Measurements from ENCODE around the gene NCEH1. TPM values are rescaled to one million over a fixed set of nuclear protein-coding genes. Genes with fewer than 3 reads are reported as not detected.
"Not testable (repeated sequence)": the region's sequence is repeated elsewhere in the genome, so short reads cannot be mapped to it uniquely, and the experiment has no call there.

NCEH1 gene
- total and polyA plus RNA-seq, 8 donors: 2.6 to 26.0 (median 6.3) TPM

DNA sequence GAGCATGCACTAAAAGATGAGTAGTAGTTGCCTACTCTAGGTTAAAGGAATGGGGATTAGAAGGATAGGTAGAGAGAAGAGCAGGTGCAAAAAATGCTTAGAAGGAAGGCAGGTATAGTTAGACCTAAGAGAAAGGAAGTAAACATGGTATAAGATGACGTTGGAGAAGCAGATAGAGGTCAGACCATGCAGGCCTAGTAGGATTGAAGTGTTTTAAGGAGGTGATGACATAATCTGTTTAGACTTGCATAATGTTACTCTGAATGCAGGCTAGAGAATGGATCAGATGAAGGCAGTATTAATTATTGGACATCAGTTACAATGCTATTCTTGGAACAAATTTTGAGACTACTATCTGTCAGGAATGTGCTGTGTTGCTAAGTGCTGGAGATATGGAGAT, 28.6 kb upstream of the NCEH1 start:
- no peak overlapping the region for H3K4me3 ChIP-seq
- WGBS, 2 donors: 27 to 41% methylated on average over 1 of the region's 1 CpG
- FAIRE-seq: no peak

DNA sequence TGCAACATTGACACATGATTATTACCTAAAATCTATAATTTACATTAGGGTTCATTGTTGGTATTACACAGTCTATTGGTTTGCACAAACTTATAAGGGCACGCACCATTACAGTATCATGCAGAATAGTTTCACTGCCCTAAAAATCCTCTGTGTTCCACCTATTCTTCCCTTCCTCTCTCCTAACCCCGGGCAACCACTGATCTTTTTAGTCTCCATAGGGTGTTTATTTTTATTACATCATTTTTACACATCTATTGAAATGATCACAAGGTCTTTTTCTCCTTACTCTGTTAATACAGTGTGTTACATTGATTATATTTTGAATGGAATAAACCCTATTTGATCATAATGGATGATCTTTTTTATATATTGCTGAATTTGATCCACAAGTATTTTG, 24.1 kb upstream of the NCEH1 start:
- ATAC-seq (no peak), FAIRE-seq (no peak)
- TF ChIP-seq, protein P1, sequence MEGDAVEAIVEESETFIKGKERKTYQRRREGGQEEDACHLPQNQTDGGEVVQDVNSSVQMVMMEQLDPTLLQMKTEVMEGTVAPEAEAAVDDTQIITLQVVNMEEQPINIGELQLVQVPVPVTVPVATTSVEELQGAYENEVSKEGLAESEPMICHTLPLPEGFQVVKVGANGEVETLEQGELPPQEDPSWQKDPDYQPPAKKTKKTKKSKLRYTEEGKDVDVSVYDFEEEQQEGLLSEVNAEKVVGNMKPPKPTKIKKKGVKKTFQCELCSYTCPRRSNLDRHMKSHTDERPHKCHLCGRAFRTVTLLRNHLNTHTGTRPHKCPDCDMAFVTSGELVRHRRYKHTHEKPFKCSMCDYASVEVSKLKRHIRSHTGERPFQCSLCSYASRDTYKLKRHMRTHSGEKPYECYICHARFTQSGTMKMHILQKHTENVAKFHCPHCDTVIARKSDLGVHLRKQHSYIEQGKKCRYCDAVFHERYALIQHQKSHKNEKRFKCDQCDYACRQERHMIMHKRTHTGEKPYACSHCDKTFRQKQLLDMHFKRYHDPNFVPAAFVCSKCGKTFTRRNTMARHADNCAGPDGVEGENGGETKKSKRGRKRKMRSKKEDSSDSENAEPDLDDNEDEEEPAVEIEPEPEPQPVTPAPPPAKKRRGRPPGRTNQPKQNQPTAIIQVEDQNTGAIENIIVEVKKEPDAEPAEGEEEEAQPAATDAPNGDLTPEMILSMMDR (IDR thresholded peaks at IDR 0.05): no peak

More for the DNA sequence above, 28.6 kb upstream of the NCEH1 start:
- no peak overlapping the region for H3K27ac ChIP-seq
- TF ChIP-seq, protein P1 (IDR thresholded peaks at IDR 0.05): no peak
- intact Hi-C loops (cut with DNase I): no loop called here
- no peaks in the 10 kb centered on the region for H3K9me3 ChIP-seq
- H3K36me3 ChIP-seq: no peaks in the 10 kb centered on the region
- no peak for ATAC-seq
- no peak for DNase-seq
- H3K4me1 ChIP-seq: no peaks in the 10 kb centered on the region
- no peaks in the 10 kb centered on the region for H3K27me3 ChIP-seq

DNA sequence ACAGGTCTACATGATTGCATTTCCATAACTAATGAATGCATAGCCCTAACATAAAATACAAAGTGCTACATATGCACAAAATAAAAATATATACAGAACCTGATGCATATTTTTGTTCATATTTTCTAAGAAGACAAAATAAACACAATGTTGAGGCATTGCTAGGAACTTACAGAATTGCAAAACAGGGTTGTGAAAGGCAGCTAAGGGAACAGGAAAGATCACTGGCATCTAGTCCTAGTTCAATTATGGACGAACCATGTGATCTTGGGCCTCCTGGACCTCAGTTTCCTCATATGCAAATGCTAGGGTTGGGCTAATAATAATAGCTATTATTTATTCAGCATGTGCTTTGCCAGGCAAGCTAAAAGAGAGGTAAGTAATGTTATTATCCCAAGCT, 15.5 kb upstream of the NCEH1 start:
- ATAC-seq (no peak), FAIRE-seq (no peak), DNase-seq (no peak)
- Histone ChIP-seq H3K36me3 (no peaks in the 10 kb centered on the region), H3K4me1 (no peaks in the 10 kb centered on the region), H3K27ac (no peak overlapping the region), H3K27me3 (no peaks in the 10 kb centered on the region), H3K4me3 (no peak overlapping the region), H3K9me3 (no peaks in the 10 kb centered on the region)
- intact Hi-C loops (cut with DNase I): no loop called here
- WGBS, 2 donors: 60 to 73% methylated on average over 1 of the region's 1 CpG
- TF ChIP-seq, protein P1 (IDR thresholded peaks at IDR 0.05): no peak

More for the DNA sequence above, 24.1 kb upstream of the NCEH1 start:
- intact Hi-C loops (cut with DNase I): no loop called here
- no peak overlapping the region for H3K4me3 ChIP-seq
- no peaks in the 10 kb centered on the region for H3K4me1 ChIP-seq
- no peaks in the 10 kb centered on the region for H3K27me3 ChIP-seq
- DNase-seq: no peak
- H3K36me3 ChIP-seq: no peaks in the 10 kb centered on the region
- H3K27ac ChIP-seq: no peak overlapping the region
- no peaks in the 10 kb centered on the region for H3K9me3 ChIP-seq
- WGBS, 2 donors: 79 to 90% methylated on average over 2 of the region's 2 CpGs

DNA sequence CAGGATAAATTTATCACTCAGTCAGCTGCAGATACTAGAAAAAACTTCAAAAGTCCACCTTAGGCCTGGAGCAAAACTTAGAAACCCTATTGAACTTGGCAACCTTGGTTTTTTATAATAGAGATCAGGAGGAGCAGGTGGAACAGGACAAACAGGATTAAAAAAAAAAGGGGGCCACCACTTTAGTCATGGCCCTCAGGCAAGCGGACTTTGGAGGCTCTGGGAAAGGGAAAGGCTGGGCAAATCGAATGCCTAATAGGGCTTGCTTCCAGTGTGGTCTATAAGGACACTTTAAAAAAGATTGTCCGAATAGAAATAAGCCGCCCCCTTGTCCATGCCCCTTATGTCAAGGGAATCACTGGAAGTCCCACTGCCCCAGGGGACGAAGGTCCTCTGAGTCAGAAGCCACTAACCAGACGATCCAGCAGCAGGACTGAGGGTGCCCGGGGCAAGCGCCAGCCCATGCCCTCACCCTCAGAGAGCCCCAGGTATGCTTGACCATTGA, 11.7 kb upstream of the NCEH1 start:
- ATAC-seq; DNase-seq; H3K4me3 ChIP-seq; H3K4me1 ChIP-seq; intact Hi-C loops (cut with DNase I); FAIRE-seq; H3K27ac ChIP-seq; H3K27me3 ChIP-seq; H3K9me3 ChIP-seq; H3K36me3 ChIP-seq: not testable (repeated sequence)
- 69 to 71% methylated on average over 8 of the region's 8 CpGs for WGBS, 2 donors

DNA sequence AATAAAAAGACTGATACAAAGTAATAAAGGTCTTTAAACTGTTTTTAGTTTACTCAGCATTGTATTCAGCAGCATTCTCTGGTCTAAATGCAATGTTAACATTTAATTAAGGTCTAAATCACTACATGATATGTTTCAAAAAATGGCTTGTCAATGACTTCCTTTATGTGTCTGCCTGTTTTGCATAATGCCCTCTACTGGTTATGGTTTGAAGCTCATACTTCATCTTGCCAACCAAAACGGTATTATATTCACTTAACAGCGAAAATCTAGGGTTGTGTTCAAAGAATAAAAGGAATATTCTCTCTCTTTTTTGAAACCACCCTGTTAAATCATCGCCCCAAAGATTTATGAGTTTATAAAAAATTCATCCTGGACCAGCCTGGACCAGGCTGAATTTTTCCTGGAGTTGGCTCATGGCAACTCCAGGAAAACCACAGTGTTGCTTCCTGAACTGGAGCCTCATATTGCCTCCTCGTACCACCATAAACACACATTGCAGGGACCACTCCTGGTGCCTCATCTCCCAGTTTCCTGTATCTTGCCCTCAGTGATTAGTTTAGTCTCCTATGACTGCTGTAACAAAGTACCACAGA, 6.7 kb upstream of the NCEH1 start:
- Histone ChIP-seq H3K4me3 (no peak overlapping the region), H3K27me3 (no peaks in the 10 kb centered on the region), H3K4me1 (no peaks in the 10 kb centered on the region), H3K36me3 (no peaks in the 10 kb centered on the region), H3K27ac (no peak overlapping the region), H3K9me3 (no peaks in the 10 kb centered on the region)
- no peak for DNase-seq
- peak in 1 of 4 donors; percentile 45 for ATAC-seq
- intact Hi-C loops (cut with DNase I): no loop called here
- TF ChIP-seq, protein P1 (IDR thresholded peaks at IDR 0.05): peak in 3 of 4 donors; percentile 8 to 15 (median 11)
- WGBS, 2 donors: 64 to 68% methylated on average over 4 of the region's 4 CpGs
- no peak for FAIRE-seq
